Retinal pigment epithelial cell (primary cell): ENCODE data around the gene PDZRN3.

ENCODE experiments used
- DNase-seq: peaks from one replicate; pipeline ENCODE4 v3.0.0-alpha.2; 2010; ENCODE audit warnings: low read depth
- H3K4me3 ChIP-seq: 2 replicates; pipeline ENCODE4 v1.5.1; 2011; ENCODE audit warnings: mild to moderate bottlenecking, low read length, control low read depth, moderate library complexity
- CTCF ChIP-seq: conservative IDR thresholded peaks from 2 replicates; pipeline ENCODE4 v1.5.1; 2011; ENCODE audit warnings: low read depth, low read length, control low read depth, inconsistent platforms

Gene PDZRN3

GRCh38 chr3:73540969-73541740 is 83.6 kb downstream of the PDZRN3 start:
- no peak overlapping the region for H3K4me3 ChIP-seq
- TF ChIP-seq CTCF, result no peak
- DNase-seq, result no peak

DNA sequence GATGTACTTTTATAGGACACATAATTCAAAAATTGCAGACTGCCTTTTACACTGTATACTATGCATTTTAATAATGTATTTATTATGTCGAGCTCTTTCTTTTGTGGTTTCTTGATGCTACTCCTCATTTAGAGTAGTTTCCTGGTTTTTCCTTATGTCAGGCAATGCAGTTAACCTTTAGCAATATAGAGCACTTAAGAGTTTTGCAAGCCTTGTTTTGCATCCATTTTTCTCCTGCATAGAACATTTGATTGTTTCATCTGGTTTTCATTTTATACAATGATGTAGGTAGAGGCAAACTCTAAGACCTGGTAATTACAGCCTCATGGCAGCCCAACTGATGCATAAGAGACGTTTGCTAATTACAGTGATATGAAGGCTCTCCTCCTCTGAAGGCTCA is 86.3 kb downstream of the PDZRN3 start:
- H3K4me3 ChIP-seq, result no peak overlapping the region
- no peak for TF ChIP-seq CTCF
- DNase-seq, result no peak

GRCh38 chr3:73536952-73537351 is 87.8 kb downstream of the PDZRN3 start:
- no peak for DNase-seq
- TF ChIP-seq CTCF, result no peak
- H3K4me3 ChIP-seq, result no peak overlapping the region

- no peak for TF ChIP-seq CTCF
- DNase-seq, result no peak
- no peak overlapping the region for H3K4me3 ChIP-seq
Measured at GRCh38 chr3:73536336-73536895, 88.3 kb downstream of the PDZRN3 start.

DNA sequence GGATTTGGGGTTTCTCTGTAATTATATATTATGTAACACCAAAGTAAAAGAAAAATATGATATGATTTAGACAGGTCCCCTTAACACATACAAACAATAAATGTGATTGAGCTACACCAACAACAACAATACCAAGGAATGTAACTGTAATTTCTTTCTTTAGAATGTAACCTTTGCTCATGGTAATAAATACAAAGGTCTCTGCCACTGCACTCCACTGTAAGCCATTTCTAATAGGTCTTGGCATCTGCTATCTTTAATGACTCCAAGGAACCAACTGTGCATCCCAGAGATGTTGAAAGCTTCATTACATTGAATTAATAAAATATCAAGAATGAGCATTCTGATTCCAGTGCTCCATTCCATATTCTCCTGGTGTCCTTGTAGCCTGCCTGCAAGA is 88.8 kb downstream of the PDZRN3 start:
- TF ChIP-seq CTCF, result no peak
- no peak overlapping the region for H3K4me3 ChIP-seq
- no peak for DNase-seq

- TF ChIP-seq CTCF, result no peak
- H3K4me3 ChIP-seq, result no peak overlapping the region
- no peak for DNase-seq
Measured at GRCh38 chr3:73535137-73535536, 89.6 kb downstream of the PDZRN3 start.

GRCh38 chr3:73530022-73530396 is 94.7 kb downstream of the PDZRN3 start:
- no peak for DNase-seq
- no peak for TF ChIP-seq CTCF
- H3K4me3 ChIP-seq, result no peak overlapping the region
